Uterus (tissue), 4 donors: ENCODE results near the gene TTC9. TPM values are rescaled to one million over a fixed set of nuclear protein-coding genes. Genes with fewer than 3 reads are reported as not detected.

Experiments used
- DNase-seq, 2 donors: peaks; one replicate each; pipeline ENCODE4 v3.0.0-alpha.2; 2019 to 2020
- H3K27ac ChIP-seq, 2 donors: fragments of 200-600 bp; sonication (generic); 1 replicate in 1 of 2; 2 replicates in 1 of 2; pipeline ENCODE4 v1.5.1; 2016 to 2018
- H3K27me3 ChIP-seq, 2 donors: fragments of 200-600 bp; sonication (generic); one replicate each; pipeline ENCODE4 v1.5.1; 2018 to 2019; ENCODE audit warnings: control low read depth in 1 of 2
- H3K36me3 ChIP-seq, 2 donors: fragments of 200-600 bp; sonication (generic); one replicate each; pipeline ENCODE4 v1.5.1; 2019; ENCODE audit warnings: control low read depth in 1 of 2
- H3K4me1 ChIP-seq, 2 donors: fragments of 200-600 bp; sonication (generic); one replicate each; pipeline ENCODE4 v1.5.1; 2018 to 2019; ENCODE audit warnings: control low read depth in 1 of 2
- H3K4me3 ChIP-seq, 2 donors: fragments of 200-600 bp; sonication (generic); 1 replicate in 1 of 2; 2 replicates in 1 of 2; pipeline ENCODE4 v1.5.1; 2018 to 2019; ENCODE audit warnings: mild to moderate bottlenecking in 1 of 2
- H3K9me3 ChIP-seq, 2 donors: fragments of 200-600 bp; sonication (generic); one replicate each; pipeline ENCODE4 v1.5.1; 2019; ENCODE audit warnings: control low read depth in 1 of 2
- CTCF ChIP-seq, 4 experiments: fragments of 200-600 bp in 2 of 4; fragments of 450-650 bp in 2 of 4; sonication (generic) in 2 of 4; IDR thresholded peaks; one replicate each; pipeline ENCODE4 v1.5.1; 2016 to 2019; ENCODE audit warnings: antibody characterized with exemption in 4 of 4, mild to moderate bottlenecking in 2 of 4, moderate library complexity in 1 of 4
- POLR2A ChIP-seq, 2 donors: fragments of 450-650 bp; IDR thresholded peaks; one replicate each; pipeline ENCODE4 v1.6.1; 2016; ENCODE audit warnings: antibody characterized with exemption in 2 of 2, mild to moderate bottlenecking in 1 of 2, moderate library complexity in 1 of 2
- intact Hi-C: fragments of 100-400 bp; cut with DNase I; formaldehyde crosslinking; loops from one replicate; pipeline ENCODE4 v1.15.1; 2023; ENCODE audit warnings: low total_unique reads
- total RNA-seq, 4 donors: library from RNA; depleted of rRNA in 3 of 4; stranded (reverse); fragments of >200 nt in 3 of 4; gene quantifications; one replicate each; pipeline versions ENCODE4 v1.1.0 to v1.2.4, GENCODE V29; 2014 to 2023
- donor health status: DM: yes; HTN: yes; CAD: no.

The TTC9 gene
- total RNA-seq, 4 donors from 2014 or later: 0.18 to 1.2 (median 0.26) TPM; not detected in 1

- Histone ChIP-seq H3K36me3 (no peaks in the 10 kb centered on the region), H3K4me3 (no peak overlapping the region), H3K27ac (no peak overlapping the region), H3K9me3 (no peaks in the 10 kb centered on the region), H3K27me3 (no peaks in the 10 kb centered on the region), H3K4me1 (no peaks in the 10 kb centered on the region)
- TF ChIP-seq POLR2A (IDR thresholded peaks at IDR 0.05): no peak
- no peak for TF ChIP-seq CTCF (IDR thresholded peaks at IDR 0.05)
- DNase-seq: no peak
- intact Hi-C loops: no loop called here
Measured at GRCh38 chr14:70716958-70717357, 75.2 kb downstream of the TTC9 start.

- TF ChIP-seq POLR2A (IDR thresholded peaks at IDR 0.05) (no peak), CTCF (IDR thresholded peaks at IDR 0.05) (no peak)
- H3K9me3 ChIP-seq: no peaks in the 10 kb centered on the region
- DNase-seq: no peak
- no peaks in the 10 kb centered on the region for H3K36me3 ChIP-seq
- H3K4me1 ChIP-seq: no peaks in the 10 kb centered on the region
- no peaks in the 10 kb centered on the region for H3K27me3 ChIP-seq
- no peak overlapping the region for H3K27ac ChIP-seq
- intact Hi-C loops: no loop called here
- H3K4me3 ChIP-seq: no peak overlapping the region
Measured at GRCh38 chr14:70718383-70719118, 76.8 kb downstream of the TTC9 start.

GRCh38 chr14:70721542-70721941, 79.8 kb downstream of the TTC9 start:
- H3K9me3 ChIP-seq: no peaks in the 10 kb centered on the region
- no peak overlapping the region for H3K4me3 ChIP-seq
- no peaks in the 10 kb centered on the region for H3K4me1 ChIP-seq
- no peaks in the 10 kb centered on the region for H3K36me3 ChIP-seq
- no peak overlapping the region for H3K27ac ChIP-seq
- intact Hi-C loops: no loop called here
- no peaks in the 10 kb centered on the region for H3K27me3 ChIP-seq
- DNase-seq: no peak
- TF ChIP-seq CTCF (IDR thresholded peaks at IDR 0.05): no peak
- TF ChIP-seq POLR2A (IDR thresholded peaks at IDR 0.05): no peak

GRCh38 chr14:70722418-70722817, 80.7 kb downstream of the TTC9 start:
- Histone ChIP-seq H3K4me3 (no peak overlapping the region), H3K27ac (no peak overlapping the region), H3K36me3 (no peaks in the 10 kb centered on the region), H3K4me1 (no peaks in the 10 kb centered on the region), H3K27me3 (no peaks in the 10 kb centered on the region), H3K9me3 (no peaks in the 10 kb centered on the region)
- TF ChIP-seq CTCF (IDR thresholded peaks at IDR 0.05) (no peak), POLR2A (IDR thresholded peaks at IDR 0.05) (no peak)
- DNase-seq: no peak
- intact Hi-C loops: no loop called here

- H3K9me3 ChIP-seq: no peaks in the 10 kb centered on the region
- no peak overlapping the region for H3K27ac ChIP-seq
- no peaks in the 10 kb centered on the region for H3K4me1 ChIP-seq
- TF ChIP-seq POLR2A (IDR thresholded peaks at IDR 0.05): no peak
- TF ChIP-seq CTCF (IDR thresholded peaks at IDR 0.05): no peak
- no peak overlapping the region for H3K4me3 ChIP-seq
- no peak for DNase-seq
- no peaks in the 10 kb centered on the region for H3K27me3 ChIP-seq
- intact Hi-C loops: no loop called here
- H3K36me3 ChIP-seq: no peaks in the 10 kb centered on the region
Measured at GRCh38 chr14:70723276-70723675, 81.6 kb downstream of the TTC9 start.
